Spinal cord (tissue), 10 donors: Measurements from ENCODE around the gene CHMP3. TPM values are rescaled to one million over a fixed set of nuclear protein-coding genes. Genes with fewer than 3 reads are reported as not detected.
"Not testable (repeated sequence)": the region's sequence is repeated elsewhere in the genome, so short reads cannot be mapped to it uniquely, and the experiment has no call there.

Experiments used
- DNase-seq, 6 donors: peaks; one replicate each; pipeline versions ENCODE4 v3.0.0 to v3.0.0-alpha.2; 2013 to 2015; ENCODE audit warnings: low spot score in 6 of 6, low read depth in 4 of 6
- H3K27ac ChIP-seq: one replicate; pipeline ENCODE4 v1.5.1; 2013; ENCODE audit warnings: low read depth, low read length, control low read depth
- H3K27me3 ChIP-seq: one replicate; pipeline ENCODE4 v1.6.1; 2013; ENCODE audit warnings: low read length; ENCODE audit not compliant: control insufficient read depth, insufficient read depth
- H3K36me3 ChIP-seq: one replicate; pipeline ENCODE4 v1.6.1; 2013; ENCODE audit warnings: low read length; ENCODE audit not compliant: control insufficient read depth, insufficient read depth
- H3K4me1 ChIP-seq: one replicate; pipeline ENCODE4 v1.6.1; 2013; ENCODE audit warnings: low read length; ENCODE audit not compliant: control insufficient read depth, insufficient read depth
- H3K4me3 ChIP-seq: one replicate; pipeline ENCODE4 v1.5.1; 2013; ENCODE audit warnings: low read depth, low read length, control low read depth
- H3K9me3 ChIP-seq: one replicate; pipeline ENCODE4 v1.6.1; 2013; ENCODE audit warnings: low read length; ENCODE audit not compliant: control insufficient read depth, insufficient read depth
- WGBS: methylation state at CpG from one replicate; pipeline ENCODE4 v1.1.5; 2013; ENCODE audit warnings: missing lambda C conversion rate; ENCODE audit not compliant: insufficient coverage; 5-methylcytosine and 5-hydroxymethylcytosine counted together
- polyA plus RNA-seq, 2 donors: library from polyadenylated mRNA; unstranded; fragments of 120-200 nt; gene quantifications; one replicate each; pipeline ENCODE4 v1.2.1, GENCODE V29; 2013; ENCODE audit not compliant: insufficient read length in 2 of 2
- total RNA-seq, 2 donors: library from RNA; depleted of rRNA in 1 of 2; stranded (reverse); fragments of 120-200 nt in 1 of 2; fragments of >200 nt in 1 of 2; gene quantifications; one replicate each; pipeline versions ENCODE4 v1.2.3 to v1.2.4, GENCODE V29; 2013 to 2014
- donor health status: healthy.

The CHMP3 gene
- total and polyA plus RNA-seq, 4 donors: 59.0 to 137 (median 87.8) TPM

- Histone ChIP-seq H3K27ac (no peak overlapping the region), H3K9me3 (peaks cover 4% of the 10 kb centered on the region), H3K4me1 (no peaks in the 10 kb centered on the region), H3K36me3 (no peaks in the 10 kb centered on the region), H3K27me3 (no peaks in the 10 kb centered on the region), H3K4me3 (no peak overlapping the region)
- DNase-seq: no peak
- 85% methylated on average over 9 of the region's 16 CpGs for WGBS
Measured at GRCh38 chr2:86556508-86556907, 6.7 kb downstream of the CHMP3 start.

DNA sequence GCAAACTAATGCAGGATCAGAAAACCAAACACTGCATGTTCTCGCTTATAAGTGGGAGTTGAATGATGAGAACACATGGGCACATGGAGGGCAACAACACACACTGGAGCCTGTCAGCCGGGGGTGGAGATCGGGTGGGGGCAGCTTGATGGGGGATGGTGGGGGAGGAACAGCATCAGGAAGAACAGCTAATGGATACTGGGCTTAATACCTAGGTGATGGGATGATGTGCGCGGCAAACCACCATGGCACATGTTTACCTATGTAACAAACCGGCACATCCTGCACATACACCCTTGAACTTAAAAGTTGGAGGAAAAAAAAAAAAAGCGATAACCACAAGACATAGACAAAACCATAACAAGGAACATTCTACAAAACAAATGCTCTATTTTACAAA, 10.4 kb downstream of the CHMP3 start:
- peaks cover 18% of the 10 kb centered on the region for H3K36me3 ChIP-seq
- peaks cover 5% of the 10 kb centered on the region for H3K9me3 ChIP-seq
- H3K27ac ChIP-seq: no peak overlapping the region
- H3K4me3 ChIP-seq: no peak overlapping the region
- no peak for DNase-seq
- no peaks in the 10 kb centered on the region for H3K4me1 ChIP-seq
- WGBS: 93% methylated on average over 2 of the region's 7 CpGs
- H3K27me3 ChIP-seq: no peaks in the 10 kb centered on the region

- not testable (repeated sequence) for H3K4me3 ChIP-seq, H3K4me1 ChIP-seq, H3K9me3 ChIP-seq, DNase-seq, H3K27ac ChIP-seq, H3K27me3 ChIP-seq
- 96% methylated on average over 24 of the region's 26 CpGs for WGBS
- H3K36me3 ChIP-seq: peaks cover 26% of the 10 kb centered on the region
Measured at GRCh38 chr2:86549963-86550725, 13.1 kb downstream of the CHMP3 start.

DNA sequence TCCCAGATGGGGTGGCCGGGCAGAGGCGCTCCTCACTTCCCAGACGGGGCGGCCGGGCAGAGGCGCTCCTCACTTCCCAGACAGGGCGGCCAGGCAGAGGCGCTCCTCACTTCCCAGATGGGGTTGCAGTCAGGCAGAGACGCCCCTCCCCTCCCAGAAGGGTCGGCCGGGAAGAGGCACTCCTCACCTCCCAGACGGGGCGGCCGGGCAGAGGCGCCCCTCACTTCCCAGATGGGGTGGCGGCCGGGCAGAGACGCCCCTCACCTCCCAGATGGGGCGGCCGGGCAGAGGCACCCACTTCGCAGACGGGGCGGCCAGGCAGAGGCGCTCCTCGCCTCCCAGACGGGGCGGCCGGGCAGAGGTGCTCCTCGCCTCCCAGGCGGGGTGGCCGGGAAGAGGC, 13.8 kb downstream of the CHMP3 start:
- H3K27ac ChIP-seq, H3K4me3 ChIP-seq, H3K27me3 ChIP-seq, DNase-seq, H3K9me3 ChIP-seq, H3K4me1 ChIP-seq: not testable (repeated sequence)
- H3K36me3 ChIP-seq: peaks cover 26% of the 10 kb centered on the region
- WGBS: over 99% methylated on average over 18 of the region's 31 CpGs

GRCh38 chr2:86548913-86549396, 14.3 kb downstream of the CHMP3 start:
- not testable (repeated sequence) for DNase-seq, H3K4me1 ChIP-seq, H3K9me3 ChIP-seq, H3K4me3 ChIP-seq, H3K27ac ChIP-seq, H3K27me3 ChIP-seq
- 92% methylated on average over 36 of the region's 37 CpGs for WGBS
- peaks cover 26% of the 10 kb centered on the region for H3K36me3 ChIP-seq

DNA sequence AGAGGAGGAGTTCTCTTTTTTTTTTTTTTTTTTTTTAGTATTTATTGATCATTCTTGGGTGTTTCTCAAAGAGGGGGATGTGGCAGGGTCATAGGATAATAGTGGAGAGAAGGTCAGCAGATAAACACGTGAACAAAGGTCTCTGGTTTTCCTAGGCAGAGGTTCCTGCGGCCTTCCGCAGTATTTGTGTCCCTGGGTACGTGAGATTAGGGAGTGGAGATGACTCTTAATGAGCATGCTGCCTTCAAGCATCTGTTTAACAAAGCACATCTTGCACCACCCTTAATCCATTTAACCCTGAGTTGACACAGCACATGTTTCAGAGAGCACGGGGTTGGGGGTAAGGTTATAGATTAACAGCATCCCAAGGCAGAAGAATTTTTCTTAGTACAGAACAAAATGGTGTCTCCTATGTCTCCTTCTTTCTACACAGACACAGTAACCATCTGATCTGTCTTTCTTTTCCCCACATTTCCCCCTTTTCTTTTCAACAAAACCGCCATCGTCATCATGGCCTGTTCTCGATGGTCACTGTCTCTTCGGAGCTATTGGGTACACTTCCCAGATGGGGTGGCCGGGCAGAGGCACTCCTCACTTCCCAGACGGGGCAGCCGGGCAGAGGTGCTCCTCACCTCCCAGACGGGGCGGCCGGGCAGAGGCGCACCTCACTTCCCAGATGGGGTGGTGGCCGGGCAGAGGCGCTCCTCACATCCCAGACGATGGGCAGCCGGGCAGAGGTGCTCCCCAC, 14.9 kb downstream of the CHMP3 start:
- not testable (repeated sequence) for DNase-seq, H3K9me3 ChIP-seq
- WGBS: 99% methylated on average over 9 of the region's 20 CpGs

GRCh38 chr2:86545296-86545924, 17.8 kb downstream of the CHMP3 start:
- H3K4me1 ChIP-seq, H3K27me3 ChIP-seq, DNase-seq, H3K27ac ChIP-seq, H3K9me3 ChIP-seq, H3K4me3 ChIP-seq: not testable (repeated sequence)
- WGBS: over 99% methylated on average over 18 of the region's 49 CpGs
- H3K36me3 ChIP-seq: peaks cover 26% of the 10 kb centered on the region

More for the DNA sequence above, 14.9 kb downstream of the CHMP3 start:
- not testable (repeated sequence) for H3K4me1 ChIP-seq, H3K27me3 ChIP-seq, H3K27ac ChIP-seq, H3K4me3 ChIP-seq
- peaks cover 26% of the 10 kb centered on the region for H3K36me3 ChIP-seq

- H3K27ac ChIP-seq: not testable (repeated sequence)
- 100% methylated on average over 6 of the region's 32 CpGs for WGBS
Measured at GRCh38 chr2:86544278-86545099, 18.8 kb downstream of the CHMP3 start.

DNA sequence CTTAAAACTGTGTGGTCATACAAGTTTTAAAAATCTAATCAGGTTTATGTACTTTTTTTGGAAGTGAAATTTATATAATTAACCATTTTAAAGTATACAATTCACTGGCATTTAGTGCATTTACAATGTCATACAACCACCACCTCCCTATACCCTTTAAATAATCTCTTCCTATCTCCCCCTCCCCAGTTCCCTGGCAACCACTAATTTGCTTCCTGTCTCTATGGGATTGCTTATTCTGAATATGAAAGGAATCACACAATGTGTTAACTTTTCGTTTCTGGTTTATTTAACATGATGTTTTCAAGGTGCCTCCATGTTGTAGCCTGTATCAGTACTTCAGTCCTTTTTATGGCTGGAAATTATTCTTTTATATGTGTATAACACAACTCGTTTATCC, 19.4 kb downstream of the CHMP3 start:
- Histone ChIP-seq H3K27ac (no peak overlapping the region), H3K36me3 (peaks cover 11% of the 10 kb centered on the region), H3K4me3 (no peak overlapping the region), H3K9me3 (no peaks in the 10 kb centered on the region), H3K4me1 (no peaks in the 10 kb centered on the region), H3K27me3 (no peaks in the 10 kb centered on the region)
- DNase-seq: no peak
- WGBS: no CpG with 5 or more reads among the region's 2 CpGs

More at GRCh38 chr2:86544278-86545099, 18.8 kb downstream of the CHMP3 start:
- H3K4me1 ChIP-seq, H3K9me3 ChIP-seq, H3K4me3 ChIP-seq, DNase-seq, H3K27me3 ChIP-seq: not testable (repeated sequence)
- peaks cover 18% of the 10 kb centered on the region for H3K36me3 ChIP-seq
